HG03060 (cell line): ENCODE results near the gene ATF7.

Experiments used
- ATAC-seq: cut with Tn5 transposase; IDR thresholded peaks from one replicate; pipeline ENCODE4 v1.9.1; 2021; ENCODE audit warnings: low read depth, moderate number of reproducible peaks; ENCODE audit not compliant: unreplicated experiment

Gene ATF7

DNA sequence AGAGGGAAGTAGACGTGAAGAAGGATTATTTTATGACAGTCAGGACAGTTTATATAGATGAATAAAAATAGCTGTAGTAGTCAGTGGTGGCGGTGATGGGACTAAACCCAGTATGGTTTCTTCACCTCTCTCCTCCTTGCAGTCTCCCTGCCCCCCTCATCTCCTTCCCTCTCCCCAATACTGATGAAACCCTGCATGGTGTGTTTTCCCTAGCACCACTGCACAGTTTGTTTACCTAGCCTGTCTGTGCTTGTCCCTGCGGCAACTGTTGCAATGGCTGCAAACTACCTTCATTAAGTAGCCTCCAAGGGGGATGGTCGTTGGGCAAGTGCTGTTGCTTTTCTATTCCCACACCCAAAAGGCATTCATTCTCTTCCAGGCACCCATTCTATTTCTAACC, 159.5 kb downstream of the ATF7 start:
- no peak for ATAC-seq

DNA sequence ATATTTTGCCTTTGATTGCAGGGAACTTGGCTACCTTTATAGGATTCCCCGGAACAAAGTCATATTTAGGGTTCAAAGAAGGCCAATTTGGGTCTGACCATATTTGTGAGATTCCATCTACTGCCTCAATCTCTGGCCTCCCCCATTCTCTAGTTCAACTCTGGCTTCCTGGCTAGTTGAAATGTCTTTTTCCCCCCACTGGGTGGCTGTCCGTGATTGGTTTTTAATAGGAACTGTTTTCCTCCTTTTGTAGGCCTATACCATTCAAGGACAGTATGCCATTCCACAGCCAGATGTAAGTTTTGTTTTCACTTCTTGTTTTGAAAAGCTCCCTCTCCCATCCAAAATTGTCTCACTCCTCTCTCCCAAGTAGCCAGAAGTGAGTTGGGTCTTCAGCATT, 160.5 kb downstream of the ATF7 start:
- no peak for ATAC-seq

DNA sequence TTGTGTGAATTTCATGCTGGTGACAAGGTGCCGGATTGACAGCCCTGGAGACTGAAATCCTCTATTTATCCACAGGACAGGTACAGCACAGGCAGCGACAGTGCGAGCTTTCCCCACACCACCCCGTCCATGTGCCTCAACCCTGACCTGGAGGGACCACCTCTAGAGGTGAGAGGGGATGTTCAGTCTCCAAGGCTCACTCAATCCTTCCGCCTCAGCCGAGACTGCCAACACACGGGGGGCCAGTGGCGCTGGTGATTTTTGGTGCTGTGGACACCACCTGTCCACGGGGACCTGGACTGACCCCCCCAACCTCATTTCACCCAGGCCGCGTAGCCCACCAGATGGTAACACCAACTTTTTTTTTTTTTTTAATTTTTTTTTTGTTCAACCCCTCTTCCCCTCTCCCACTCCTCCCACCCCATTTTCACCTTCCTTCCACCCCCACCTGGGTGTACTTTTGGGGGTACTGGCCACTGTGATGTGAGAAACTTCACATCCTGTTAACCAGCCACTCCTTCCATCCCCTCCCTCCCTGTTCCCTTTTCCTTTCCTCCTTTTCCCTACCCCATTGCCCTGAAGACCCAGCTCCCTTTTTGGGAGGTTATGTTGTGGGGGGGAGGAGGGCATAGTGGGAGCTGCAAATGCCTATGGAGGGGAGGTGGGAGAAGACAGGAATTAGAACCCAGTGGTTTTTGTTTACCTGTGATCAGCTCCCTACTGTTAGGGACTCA, 161.3 kb downstream of the ATF7 start:
- ATAC-seq, result no peak

DNA sequence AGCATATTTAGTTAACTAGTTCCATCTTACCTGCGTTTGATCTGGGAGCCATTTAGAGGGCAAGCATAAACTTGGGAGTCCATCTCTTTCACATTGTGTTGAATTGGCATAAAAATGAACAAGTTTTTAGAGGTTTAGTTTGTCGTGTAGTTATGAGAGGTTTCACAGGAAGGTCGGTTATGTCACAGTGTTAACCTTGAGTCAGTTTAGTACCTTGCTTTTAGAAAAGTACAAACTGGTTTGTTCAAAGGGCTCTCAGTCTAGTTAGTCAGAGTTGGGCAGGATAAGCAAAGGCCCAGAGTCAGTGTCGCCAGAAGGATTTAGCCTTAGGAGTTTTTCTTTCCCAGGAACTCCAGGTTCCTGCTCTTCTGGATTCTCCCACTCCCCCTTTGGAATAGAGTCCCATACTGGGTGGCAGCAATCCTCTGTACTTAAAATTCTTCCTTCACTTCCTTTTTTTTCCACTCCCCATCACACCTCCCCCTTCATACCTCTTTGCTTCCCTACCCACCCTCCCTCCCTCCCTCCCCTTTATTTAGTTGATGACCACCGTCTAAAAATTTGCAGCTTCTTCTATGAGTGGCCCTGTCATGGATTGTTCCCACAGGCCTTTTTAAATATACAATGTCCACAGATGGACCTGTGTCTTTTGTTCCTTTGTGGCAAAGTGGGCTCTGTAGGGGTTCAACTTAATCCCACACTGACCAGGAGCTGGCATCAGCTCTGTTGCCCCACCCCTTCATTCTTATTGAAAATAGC, 162.2 kb downstream of the ATF7 start:
- no peak for ATAC-seq

DNA sequence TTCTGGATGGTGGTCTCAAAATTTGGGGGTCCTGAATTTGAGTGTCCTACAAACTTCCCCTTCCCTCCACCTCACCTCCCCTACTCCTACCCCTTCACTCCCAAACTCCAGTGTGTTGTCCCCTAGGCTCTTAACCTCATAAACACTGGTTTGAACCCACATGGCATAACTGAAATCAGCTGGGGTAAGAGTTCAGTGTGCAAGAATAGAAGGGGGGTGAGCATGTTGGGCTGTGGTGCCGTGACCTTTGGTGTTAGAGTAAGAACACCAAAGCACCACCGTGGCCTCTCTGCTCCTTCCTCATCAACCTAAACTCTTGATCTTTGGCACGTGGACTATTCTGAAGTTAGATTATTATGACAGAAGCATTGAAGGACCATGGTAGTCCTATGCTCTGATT, 163.2 kb downstream of the ATF7 start:
- ATAC-seq, result no peak

DNA sequence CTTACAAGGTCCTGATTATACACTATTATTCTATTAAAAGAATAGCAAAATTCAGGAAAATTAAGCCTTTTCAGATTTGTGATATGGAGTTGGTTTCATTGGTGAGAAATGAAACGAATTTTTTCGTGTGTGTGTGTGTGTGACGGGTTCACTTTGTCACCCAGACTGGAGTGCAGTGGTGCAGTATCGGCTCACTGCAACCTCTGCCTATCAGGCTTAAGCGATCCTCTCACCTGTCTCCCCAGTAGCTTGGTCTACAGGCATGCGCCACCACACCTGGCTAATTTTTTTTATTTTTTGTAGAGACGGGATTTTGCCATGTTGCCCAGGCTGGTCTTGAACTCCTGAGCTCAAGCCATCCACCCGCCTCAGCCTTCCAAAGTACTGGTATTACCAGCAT, 164.6 kb downstream of the ATF7 start:
- ATAC-seq, result no peak

DNA sequence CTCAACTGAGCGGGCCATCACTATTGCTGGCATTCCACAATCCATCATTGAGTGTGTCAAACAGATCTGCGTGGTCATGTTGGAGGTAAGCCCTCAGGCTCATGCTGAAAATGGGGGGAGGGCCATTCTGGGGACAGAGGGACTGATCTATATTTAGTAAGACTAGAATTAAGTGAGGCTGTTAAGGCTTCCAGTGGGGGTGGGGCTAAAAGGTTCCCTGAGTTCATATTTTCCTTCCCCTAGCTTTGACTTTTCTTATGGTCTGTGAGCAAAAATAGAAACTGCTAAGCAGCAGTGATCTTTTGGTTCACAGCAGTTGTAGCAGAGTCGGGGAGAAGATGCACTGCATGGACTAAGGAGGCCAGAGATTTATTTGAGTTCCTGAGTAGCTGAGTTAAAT, 165.1 kb downstream of the ATF7 start:
- no peak for ATAC-seq

DNA sequence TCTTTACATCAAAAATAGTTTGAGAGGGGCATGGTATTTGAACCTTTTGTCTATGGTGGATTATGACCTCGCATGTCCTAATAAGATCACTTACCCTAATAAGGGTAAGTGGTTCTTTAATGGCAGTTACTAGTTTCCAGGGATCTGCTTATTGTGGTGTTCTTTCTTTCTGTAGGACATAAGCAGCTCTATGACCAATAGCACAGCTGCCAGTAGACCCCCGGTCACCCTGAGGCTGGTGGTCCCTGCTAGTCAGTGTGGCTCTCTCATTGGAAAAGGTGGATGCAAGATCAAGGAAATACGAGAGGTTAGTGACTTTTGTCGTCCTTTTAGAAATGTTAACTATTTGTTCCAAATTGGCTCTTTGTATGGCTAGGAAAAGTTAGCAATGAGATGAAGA, 167.1 kb downstream of the ATF7 start:
- ATAC-seq, result no peak
